ENCODE measurements around the gene NEK6.

Gene NEK6

DNA sequence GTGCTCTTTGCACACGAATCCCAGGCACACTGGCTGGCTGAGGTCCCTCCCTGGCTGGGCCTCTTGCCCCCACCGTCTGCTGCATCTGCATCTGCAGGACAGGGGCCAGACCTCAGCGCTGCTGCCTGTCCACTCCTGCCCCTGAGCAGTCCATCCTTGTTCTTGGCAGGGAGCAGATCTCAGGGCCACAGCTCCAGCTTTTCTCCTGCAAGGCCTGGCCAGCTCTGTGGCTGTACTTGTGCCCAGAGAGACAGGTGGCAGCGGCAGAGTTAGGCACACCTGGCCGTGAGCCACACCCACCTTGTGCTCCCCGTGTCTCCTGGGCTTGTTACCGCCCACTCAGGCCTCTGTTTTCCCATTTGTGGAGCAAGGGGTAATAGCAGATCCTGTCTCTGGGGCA is 13.9 kb downstream of the NEK6 start:
- Histone ChIP-seq H3K9ac (ENCODE audit: low read length) (no peak overlapping the region), H3K79me2 (ENCODE audit: low read length) (peaks cover 100% of the 10 kb centered on the region)

GRCh38 chr9:124272118-124272517 is 14.4 kb downstream of the NEK6 start:
- Histone ChIP-seq H3K36me3 (replicated peaks; ENCODE audit: low read depth, low read length) (peaks cover 78% of the 10 kb centered on the region), H3K27ac (ENCODE audit: low read length) (no peak overlapping the region), H3K27me3 (ENCODE audit: low read depth, low read length) (no peaks in the 10 kb centered on the region), H3K4me2 (ENCODE audit: low read length) (no peak overlapping the region), H4K20me1 (ENCODE audit: insufficient read depth, low read length) (peaks cover 100% of the 10 kb centered on the region), H3K9ac (ENCODE audit: low read length) (no peak overlapping the region), H3K79me2 (ENCODE audit: low read length) (peaks cover 100% of the 10 kb centered on the region), H3K4me1 (ENCODE audit: low read length) (peaks cover 15% of the 10 kb centered on the region), H2AFZ (ENCODE audit: low read depth, low read length) (no peak overlapping the region), H3K9me3 (ENCODE audit: insufficient read depth, low read length) (no peaks in the 10 kb centered on the region), H3K4me3 (ENCODE audit: low read length) (no peak overlapping the region)
- TF ChIP-seq EZH2phosphoT487 (IDR thresholded peaks at IDR 0.05; ENCODE audit: low read depth) (no peak), CTCF (IDR thresholded peaks at IDR 0.05; ENCODE audit: low read depth, low read length) (no peak)

More for the DNA sequence above, 13.9 kb downstream of the NEK6 start:
- H3K27me3 ChIP-seq (ENCODE audit: low read depth, low read length) = no peaks in the 10 kb centered on the region
- no peak overlapping the region for H2AFZ ChIP-seq (ENCODE audit: low read depth, low read length)
- H3K9me3 ChIP-seq (ENCODE audit: insufficient read depth, low read length) = no peaks in the 10 kb centered on the region
- peaks cover 80% of the 10 kb centered on the region for H3K36me3 ChIP-seq (replicated peaks; ENCODE audit: low read depth, low read length)
- no peak overlapping the region for H3K4me2 ChIP-seq (ENCODE audit: low read length)
- no peak overlapping the region for H3K4me3 ChIP-seq (ENCODE audit: low read length)
- H3K27ac ChIP-seq (ENCODE audit: low read length) = no peak overlapping the region
- TF ChIP-seq CTCF (IDR thresholded peaks at IDR 0.05; ENCODE audit: low read depth, low read length) (no peak), EZH2phosphoT487 (IDR thresholded peaks at IDR 0.05; ENCODE audit: low read depth) (no peak)
- peaks cover 19% of the 10 kb centered on the region for H3K4me1 ChIP-seq (ENCODE audit: low read length)
- peaks cover 100% of the 10 kb centered on the region for H4K20me1 ChIP-seq (ENCODE audit: insufficient read depth, low read length)

DNA sequence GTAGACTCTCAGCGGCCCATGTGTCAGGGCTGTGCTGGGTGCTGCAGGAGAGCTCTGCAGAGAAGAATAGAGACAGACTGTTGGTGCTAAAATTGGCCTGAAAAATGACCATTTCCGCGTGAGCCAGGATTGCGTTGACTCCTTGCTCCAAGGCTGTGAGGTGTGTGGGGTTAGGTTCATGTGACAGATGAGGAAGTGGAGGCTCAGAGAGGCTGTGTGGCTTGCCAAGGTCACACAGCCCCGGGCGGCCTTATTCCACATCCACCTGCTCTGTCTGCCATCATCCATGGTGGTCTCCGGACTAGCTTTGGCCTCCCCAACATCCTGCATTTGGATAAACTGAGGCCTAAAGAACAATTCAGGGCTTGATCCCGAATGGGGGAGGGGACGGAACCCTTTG is 15.2 kb downstream of the NEK6 start:
- no peak overlapping the region for H3K4me3 ChIP-seq (ENCODE audit: low read length)
- H3K27me3 ChIP-seq (ENCODE audit: low read depth, low read length) = no peaks in the 10 kb centered on the region
- TF ChIP-seq CTCF (IDR thresholded peaks at IDR 0.05; ENCODE audit: low read depth, low read length) (no peak), EZH2phosphoT487 (IDR thresholded peaks at IDR 0.05; ENCODE audit: low read depth) (no peak)
- peaks cover 100% of the 10 kb centered on the region for H4K20me1 ChIP-seq (ENCODE audit: insufficient read depth, low read length)
- H3K9me3 ChIP-seq (ENCODE audit: insufficient read depth, low read length) = no peaks in the 10 kb centered on the region
- H3K9ac ChIP-seq (ENCODE audit: low read length) = no peak overlapping the region
- peaks cover 100% of the 10 kb centered on the region for H3K79me2 ChIP-seq (ENCODE audit: low read length)
- H3K36me3 ChIP-seq (replicated peaks; ENCODE audit: low read depth, low read length) = peaks cover 75% of the 10 kb centered on the region
- peaks cover 6% of the 10 kb centered on the region for H3K4me1 ChIP-seq (ENCODE audit: low read length)
- no peak overlapping the region for H3K4me2 ChIP-seq (ENCODE audit: low read length)
- no peak overlapping the region for H2AFZ ChIP-seq (ENCODE audit: low read depth, low read length)
- no peak overlapping the region for H3K27ac ChIP-seq (ENCODE audit: low read length)

GRCh38 chr9:124273427-124274160 is 15.8 kb downstream of the NEK6 start:
- peaks cover 100% of the 10 kb centered on the region for H4K20me1 ChIP-seq (ENCODE audit: insufficient read depth, low read length)
- H3K36me3 ChIP-seq (replicated peaks; ENCODE audit: low read depth, low read length) = peaks cover 74% of the 10 kb centered on the region
- H3K4me3 ChIP-seq (ENCODE audit: low read length) = no peak overlapping the region
- no peaks in the 10 kb centered on the region for H3K27me3 ChIP-seq (ENCODE audit: low read depth, low read length)
- H3K4me2 ChIP-seq (ENCODE audit: low read length) = no peak overlapping the region
- TF ChIP-seq EZH2phosphoT487 (IDR thresholded peaks at IDR 0.05; ENCODE audit: low read depth) = no peak
- no peak for TF ChIP-seq CTCF (IDR thresholded peaks at IDR 0.05; ENCODE audit: low read depth, low read length)
- no peaks in the 10 kb centered on the region; the same call in 1 of the 2 replicates for H3K4me1 ChIP-seq (ENCODE audit: low read length)
- H3K9ac ChIP-seq (ENCODE audit: low read length) = no peak overlapping the region
- peaks cover 100% of the 10 kb centered on the region for H3K79me2 ChIP-seq (ENCODE audit: low read length)
- no peaks in the 10 kb centered on the region for H3K9me3 ChIP-seq (ENCODE audit: insufficient read depth, low read length)
- no peak overlapping the region for H2AFZ ChIP-seq (ENCODE audit: low read depth, low read length)
- no peak overlapping the region for H3K27ac ChIP-seq (ENCODE audit: low read length)
